A549 (cell line): ENCODE results near the gene CACFD1.

ENCODE experiments used
- CEBPB ChIP-seq, 2 experiments: fragments of >200 bp in 1 of 2; sonication (Bioruptor Twin) in 1 of 2; formaldehyde crosslinking in 1 of 2; IDR thresholded peaks; 2 replicates each; pipeline ENCODE4 v1.6.1; 2012 to 2016
- CHD2 ChIP-seq: fragments of 150-350 bp; IDR thresholded peaks from 2 replicates; pipeline ENCODE4 v1.6.1; 2014; ENCODE audit warnings: low read length; ENCODE audit not compliant: partially characterized antibody
- CTCF ChIP-seq: fragments of >200 bp; sonication (Bioruptor Twin); formaldehyde crosslinking; IDR thresholded peaks from 3 replicates; pipeline ENCODE4 v1.5.1; 2016
- EHMT2 ChIP-seq: fragments of 200-600 bp; sonication (generic); IDR thresholded peaks from 2 replicates; pipeline ENCODE4 v1.6.1; 2016; ENCODE audit warnings: antibody characterized with exemption, low read depth, mild to moderate bottlenecking, moderate library complexity
- HDAC2 ChIP-seq: fragments of 200-600 bp; sonication (generic); IDR thresholded peaks from 2 replicates; pipeline ENCODE4 v1.6.1; 2016
- HOXA7 ChIP-seq: fragments of 250-450 bp; sonication (Bioruptor Pico); IDR thresholded peaks from 2 replicates; pipeline ENCODE4 v1.5.0; 2020; ENCODE audit warnings: mild to moderate bottlenecking, moderate library complexity
- JUNB ChIP-seq: fragments of >200 bp; sonication (Bioruptor Twin); formaldehyde crosslinking; IDR thresholded peaks from 2 replicates; pipeline ENCODE4 v1.6.1; 2016
- MYC ChIP-seq: IDR thresholded peaks from 2 replicates; pipeline ENCODE4 v1.6.1; 2012; ENCODE audit warnings: mild to moderate bottlenecking, inconsistent platforms, low read length, improper control_type of control experiment, borderline replicate concordance
- POLR2A ChIP-seq: IDR thresholded peaks from 2 replicates; pipeline ENCODE4 v1.6.1; 2012; ENCODE audit warnings: mild to moderate bottlenecking, low read length
- REST ChIP-seq: fragments of 200-600 bp; sonication (generic); IDR thresholded peaks from 2 replicates; pipeline ENCODE4 v1.6.1; 2016; ENCODE audit warnings: antibody characterized with exemption, mild to moderate bottlenecking, moderate library complexity
- RNF2 ChIP-seq: fragments of 200-600 bp; sonication (generic); IDR thresholded peaks from 2 replicates; pipeline ENCODE4 v1.6.1; 2016; ENCODE audit warnings: low read depth, mild to moderate bottlenecking, antibody characterized with exemption, moderate library complexity, borderline replicate concordance
- SREBF2 ChIP-seq: fragments of 450-650 bp; IDR thresholded peaks from 2 replicates; pipeline ENCODE4 v1.6.1; 2014; ENCODE audit warnings: mild to moderate bottlenecking, moderate library complexity

GRCh38 chr9:133428617-133429101, 31.1 kb upstream of the CACFD1 start:
- TF ChIP-seq POLR2A = no peak
- TF ChIP-seq CTCF = no peak
- TF ChIP-seq SREBF2 = no peak
- TF ChIP-seq HDAC2 = no peak
- TF ChIP-seq JUNB = no peak
- TF ChIP-seq MYC = no peak
- no peak for TF ChIP-seq HOXA7 (CRISPR knock-in tag)
- TF ChIP-seq EHMT2 = no peak
- TF ChIP-seq CHD2 = no peak
- TF ChIP-seq CEBPB (IDR thresholded peaks at IDR 0.05) = no peak
- TF ChIP-seq RNF2 = no peak
- TF ChIP-seq REST = no peak
